ENCODE data around the gene SPATS2. TPM values are rescaled to one million over a fixed set of nuclear protein-coding genes. Genes with fewer than 3 reads are reported as not detected.
A peak's percentile ranks its signal among the peaks of the same experiment; 100 is the strongest.
"Not testable (repeated sequence)": the region's sequence is repeated elsewhere in the genome, so short reads cannot be mapped to it uniquely, and the experiment has no call there.

The SPATS2 gene
- total and polyA plus RNA-seq, 4 donors: 5.5 to 29.8 (median 15.4) TPM

DNA sequence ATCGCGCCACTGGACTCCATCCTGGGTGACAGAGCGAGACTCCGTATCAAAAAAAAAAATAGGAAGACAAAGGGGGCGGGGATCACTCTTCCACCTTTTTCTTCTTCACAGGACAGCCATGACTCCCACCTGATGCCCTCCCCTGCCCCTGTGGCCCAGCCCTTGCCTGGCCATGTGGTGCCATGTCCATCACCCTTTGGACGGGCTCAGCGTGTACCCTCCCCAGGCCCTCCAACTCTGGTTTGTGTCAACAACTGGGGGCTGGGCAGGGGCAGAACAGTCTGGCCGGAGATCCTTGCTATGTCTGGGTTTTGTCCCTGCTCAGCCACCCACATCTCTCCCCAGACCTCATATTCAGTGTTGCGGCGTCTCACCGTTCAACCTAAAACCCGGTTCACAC, 38.4 kb upstream of the SPATS2 start:
- intact Hi-C loops (cut with DNase I): no loop called here
- Histone ChIP-seq H3K4me1 (ENCODE audit: control insufficient read depth in 1 of 2, insufficient read depth in 2 of 2, low read length in 2 of 2) (no peaks in the 10 kb centered on the region), H3K9me3 (ENCODE audit: control insufficient read depth, low read length) (no peaks in the 10 kb centered on the region), H3K4me3 (ENCODE audit: low read length in 2 of 2) (no peak overlapping the region), H3K36me3 (ENCODE audit: control insufficient read depth in 1 of 2, insufficient read depth in 2 of 2, low read length in 1 of 2) (no peaks in the 10 kb centered on the region), H3K27ac (ENCODE audit: low read depth in 1 of 2, low read length in 2 of 2) (no peak overlapping the region), H3K27me3 (ENCODE audit: control insufficient read depth in 1 of 2, insufficient read depth in 2 of 2, low read length in 1 of 2) (no peaks in the 10 kb centered on the region)
- DNase-seq (no peak), ATAC-seq (ENCODE audit: low FRiP score) (no peak)
- WGBS, 2 donors: 93 to 95% methylated on average over 12 of the region's 12 CpGs

- H3K36me3 ChIP-seq (ENCODE audit: control insufficient read depth in 1 of 2, insufficient read depth in 2 of 2, low read length in 1 of 2): no peaks in the 10 kb centered on the region
- no peaks in the 10 kb centered on the region for H3K4me1 ChIP-seq (ENCODE audit: control insufficient read depth in 1 of 2, insufficient read depth in 2 of 2, low read length in 2 of 2)
- WGBS, 2 donors: 94 to 95% methylated on average over 7 of the region's 7 CpGs
- H3K27ac ChIP-seq (ENCODE audit: low read depth in 1 of 2, low read length in 2 of 2): no peak overlapping the region
- H3K9me3 ChIP-seq (ENCODE audit: control insufficient read depth, low read length): no peaks in the 10 kb centered on the region
- no peak for ATAC-seq (ENCODE audit: low FRiP score)
- no peak for DNase-seq
- intact Hi-C loops (cut with DNase I): loop anchor here in 1 of 2 donors (5.0 kb wide), 1 partner anchor 43 kb away; no protein-coding TSS in a partner anchor
- no peak overlapping the region for H3K4me3 ChIP-seq (ENCODE audit: low read length in 2 of 2)
- no peaks in the 10 kb centered on the region for H3K27me3 ChIP-seq (ENCODE audit: control insufficient read depth in 1 of 2, insufficient read depth in 2 of 2, low read length in 1 of 2)
Observed at GRCh38 chr12:49330032-49330619, 37.1 kb upstream of the SPATS2 start.

GRCh38 chr12:49330631-49331379, 36.5 kb upstream of the SPATS2 start:
- ATAC-seq (ENCODE audit: low FRiP score): no peak
- no peaks in the 10 kb centered on the region for H3K27me3 ChIP-seq (ENCODE audit: control insufficient read depth in 1 of 2, insufficient read depth in 2 of 2, low read length in 1 of 2)
- intact Hi-C loops (cut with DNase I): loop anchor here in 1 of 2 donors (5.0 kb wide), 1 partner anchor 44 kb away; no protein-coding TSS in a partner anchor

GRCh38 chr12:49331380-49332222, 35.7 kb upstream of the SPATS2 start:
- WGBS, 2 donors: 48% methylated on average over 11 of the region's 11 CpGs
- Histone ChIP-seq H3K9me3 (ENCODE audit: control insufficient read depth, low read length) (no peaks in the 10 kb centered on the region), H3K4me3 (ENCODE audit: low read length in 2 of 2) (no peak overlapping the region), H3K27me3 (ENCODE audit: control insufficient read depth in 1 of 2, insufficient read depth in 2 of 2, low read length in 1 of 2) (no peaks in the 10 kb centered on the region), H3K27ac (ENCODE audit: low read depth in 1 of 2, low read length in 2 of 2) (no peak overlapping the region), H3K4me1 (ENCODE audit: control insufficient read depth in 1 of 2, insufficient read depth in 2 of 2, low read length in 2 of 2) (no peaks in the 10 kb centered on the region), H3K36me3 (ENCODE audit: control insufficient read depth in 1 of 2, insufficient read depth in 2 of 2, low read length in 1 of 2) (no peaks in the 10 kb centered on the region)
- DNase-seq (peak in 1 of 2 donors; percentile 87), ATAC-seq (ENCODE audit: low FRiP score) (peak; percentile 84)
- intact Hi-C loops (cut with DNase I): loop anchor here in 1 of 2 donors (5.0 kb wide), 1 partner anchor 44 kb away; no protein-coding TSS in a partner anchor

More at GRCh38 chr12:49330631-49331379, 36.5 kb upstream of the SPATS2 start:
- H3K36me3 ChIP-seq (ENCODE audit: control insufficient read depth in 1 of 2, insufficient read depth in 2 of 2, low read length in 1 of 2): no peaks in the 10 kb centered on the region
- no peaks in the 10 kb centered on the region for H3K9me3 ChIP-seq (ENCODE audit: control insufficient read depth, low read length)
- H3K4me3 ChIP-seq (ENCODE audit: low read length in 2 of 2): no peak overlapping the region
- no peak overlapping the region for H3K27ac ChIP-seq (ENCODE audit: low read depth in 1 of 2, low read length in 2 of 2)
- 76 to 83% methylated on average over 14 of the region's 14 CpGs for WGBS, 2 donors
- DNase-seq: no peak
- H3K4me1 ChIP-seq (ENCODE audit: control insufficient read depth in 1 of 2, insufficient read depth in 2 of 2, low read length in 2 of 2): no peaks in the 10 kb centered on the region

- Histone ChIP-seq H3K9me3 (ENCODE audit: control insufficient read depth, low read length) (no peaks in the 10 kb centered on the region), H3K4me3 (ENCODE audit: low read length in 2 of 2) (no peak overlapping the region), H3K27ac (ENCODE audit: low read depth in 1 of 2, low read length in 2 of 2) (no peak overlapping the region), H3K27me3 (ENCODE audit: control insufficient read depth in 1 of 2, insufficient read depth in 2 of 2, low read length in 1 of 2) (no peaks in the 10 kb centered on the region), H3K4me1 (ENCODE audit: control insufficient read depth in 1 of 2, insufficient read depth in 2 of 2, low read length in 2 of 2) (no peaks in the 10 kb centered on the region), H3K36me3 (ENCODE audit: control insufficient read depth in 1 of 2, insufficient read depth in 2 of 2, low read length in 1 of 2) (no peaks in the 10 kb centered on the region)
- intact Hi-C loops (cut with DNase I): loop anchor here in 1 of 2 donors (5.0 kb wide), 1 partner anchor 45 kb away; no protein-coding TSS in a partner anchor
- WGBS, 2 donors: 78 to 83% methylated on average over 17 of the region's 17 CpGs
- DNase-seq (no peak), ATAC-seq (ENCODE audit: low FRiP score) (no peak)
Observed at GRCh38 chr12:49332441-49332861, 34.8 kb upstream of the SPATS2 start.

- no peaks in the 10 kb centered on the region for H3K27me3 ChIP-seq (ENCODE audit: control insufficient read depth in 1 of 2, insufficient read depth in 2 of 2, low read length in 1 of 2)
- no peaks in the 10 kb centered on the region for H3K36me3 ChIP-seq (ENCODE audit: control insufficient read depth in 1 of 2, insufficient read depth in 2 of 2, low read length in 1 of 2)
- H3K9me3 ChIP-seq (ENCODE audit: control insufficient read depth, low read length): no peaks in the 10 kb centered on the region
- no peak for ATAC-seq (ENCODE audit: low FRiP score)
- no peaks in the 10 kb centered on the region for H3K4me1 ChIP-seq (ENCODE audit: control insufficient read depth in 1 of 2, insufficient read depth in 2 of 2, low read length in 2 of 2)
- intact Hi-C loops (cut with DNase I): loop anchor here in 1 of 2 donors (5.0 kb wide), 1 partner anchor 46 kb away; no protein-coding TSS in a partner anchor
- no peak overlapping the region for H3K4me3 ChIP-seq (ENCODE audit: low read length in 2 of 2)
- no peak for DNase-seq
- H3K27ac ChIP-seq (ENCODE audit: low read depth in 1 of 2, low read length in 2 of 2): no peak overlapping the region
- WGBS, 2 donors: 33 to 44% methylated on average over 34 to 40 of the region's 40 CpGs
Observed at GRCh38 chr12:49332891-49333371, 34.3 kb upstream of the SPATS2 start.

GRCh38 chr12:49333778-49334177, 33.5 kb upstream of the SPATS2 start:
- not testable (repeated sequence) for DNase-seq; H3K27ac ChIP-seq (ENCODE audit: low read depth in 1 of 2, low read length in 2 of 2); H3K4me3 ChIP-seq (ENCODE audit: low read length in 2 of 2); H3K36me3 ChIP-seq (ENCODE audit: control insufficient read depth in 1 of 2, insufficient read depth in 2 of 2, low read length in 1 of 2); ATAC-seq (ENCODE audit: low FRiP score); H3K9me3 ChIP-seq (ENCODE audit: control insufficient read depth, low read length); H3K27me3 ChIP-seq (ENCODE audit: control insufficient read depth in 1 of 2, insufficient read depth in 2 of 2, low read length in 1 of 2); H3K4me1 ChIP-seq (ENCODE audit: control insufficient read depth in 1 of 2, insufficient read depth in 2 of 2, low read length in 2 of 2)
- intact Hi-C loops (cut with DNase I): loop anchor here in 1 of 2 donors (5.0 kb wide), 1 partner anchor 46 kb away; no protein-coding TSS in a partner anchor
- 71 to 73% methylated on average over 21 of the region's 21 CpGs for WGBS, 2 donors

- no peaks in the 10 kb centered on the region for H3K4me1 ChIP-seq (ENCODE audit: control insufficient read depth in 1 of 2, insufficient read depth in 2 of 2, low read length in 2 of 2)
- DNase-seq (no peak), ATAC-seq (ENCODE audit: low FRiP score) (no peak)
- no peaks in the 10 kb centered on the region for H3K9me3 ChIP-seq (ENCODE audit: control insufficient read depth, low read length)
- no peaks in the 10 kb centered on the region for H3K36me3 ChIP-seq (ENCODE audit: control insufficient read depth in 1 of 2, insufficient read depth in 2 of 2, low read length in 1 of 2)
- H3K27me3 ChIP-seq (ENCODE audit: control insufficient read depth in 1 of 2, insufficient read depth in 2 of 2, low read length in 1 of 2): no peaks in the 10 kb centered on the region
- 85 to 89% methylated on average over 19 of the region's 19 CpGs for WGBS, 2 donors
- H3K4me3 ChIP-seq (ENCODE audit: low read length in 2 of 2): no peak overlapping the region
- no peak overlapping the region for H3K27ac ChIP-seq (ENCODE audit: low read depth in 1 of 2, low read length in 2 of 2)
- intact Hi-C loops (cut with DNase I): loop anchor here in 1 of 2 donors (5.0 kb wide), 1 partner anchor 47 kb away; no protein-coding TSS in a partner anchor
Observed at GRCh38 chr12:49334226-49334625, 33.0 kb upstream of the SPATS2 start.

Data from aorta (tissue), 5 donors.